IMR-90 (cell line): ENCODE results near the gene TNS3. TPM values are rescaled to one million over a fixed set of nuclear protein-coding genes. Genes with fewer than 3 reads are reported as not detected.

ENCODE experiments used
- ATAC-seq: fragments of 200-7000 bp; cut with Tn5 transposase; 2 replicates; pipeline ENCODE4 v1.9.1; 2020; ENCODE audit warnings: low read depth, mild to moderate bottlenecking, moderate library complexity
- BruUV-seq: library from RNA; stranded (reverse); fragments of 400-500 nt; replicated peaks from 2 replicates; lab custom pipeline; 2021; lab: Mats Ljungman, UMichigan
- CTCF ChIA-PET: fragments of 300-600 bp; formaldehyde crosslinking; extraction: SDS; loops from one replicate; lab custom pipeline; 2021; ENCODE audit warnings: antibody characterized with exemption; lab: Yijun Ruan, JAX
- POLR2A ChIA-PET: fragments of 300-600 bp; sonication (Branson Sonifier 250); formaldehyde crosslinking; loops from one replicate; lab custom pipeline; 2022; ENCODE audit warnings: antibody characterized with exemption; ENCODE audit not compliant: unreplicated experiment; lab: Charles Lee
- DNase-seq: peaks from one replicate; pipeline ENCODE4 v3.0.0; 2013
- H2AFZ ChIP-seq: replicated peaks from 2 replicates; pipeline ENCODE3; 2013; ENCODE audit warnings: low read length, mild to moderate bottlenecking; ENCODE audit not compliant: poor library complexity
- H2AK5ac ChIP-seq: 2 replicates; pipeline ENCODE4 v1.6.1; 2013; ENCODE audit warnings: low read depth, low read length, inconsistent platforms
- H2AK9ac ChIP-seq: replicated peaks from 2 replicates; pipeline ENCODE3; 2013; ENCODE audit warnings: mild to moderate bottlenecking, low read depth, low read length, moderate library complexity; ENCODE audit not compliant: poor library complexity
- H2BK120ac ChIP-seq: 2 replicates; pipeline ENCODE4 v1.6.1; 2013; ENCODE audit warnings: low read depth, low read length, inconsistent platforms
- H2BK15ac ChIP-seq: 3 replicates; pipeline ENCODE4 v1.6.1; 2013; ENCODE audit warnings: low read depth, low read length, inconsistent platforms
- H2BK20ac ChIP-seq: 2 replicates; pipeline ENCODE4 v1.6.1; 2013; ENCODE audit warnings: low read depth, mild to moderate bottlenecking, inconsistent platforms, low read length, moderate library complexity
- H2BK5ac ChIP-seq: 2 replicates; pipeline ENCODE4 v1.6.1; 2013; ENCODE audit warnings: mild to moderate bottlenecking, low read depth, low read length, inconsistent platforms; ENCODE audit not compliant: poor library complexity, severe bottlenecking
- H3K14ac ChIP-seq: replicated peaks from 2 replicates; pipeline ENCODE4 v1.6.1; 2013; ENCODE audit warnings: low read depth, low read length, inconsistent platforms
- H3K18ac ChIP-seq: 2 replicates; pipeline ENCODE4 v1.6.1; 2013; ENCODE audit warnings: low read depth, low read length, control low read depth
- H3K23ac ChIP-seq: 2 replicates; pipeline ENCODE4 v1.6.1; 2013; ENCODE audit warnings: low read depth, low read length, inconsistent platforms
- H3K27ac ChIP-seq: 2 replicates; pipeline ENCODE4 v1.5.1; 2013; ENCODE audit warnings: mild to moderate bottlenecking, control low read depth, low read length; ENCODE audit not compliant: insufficient read depth
- H3K27me3 ChIP-seq: 2 replicates; pipeline ENCODE4 v1.6.1; 2013; ENCODE audit warnings: low read length; ENCODE audit not compliant: control insufficient read depth, insufficient read depth
- H3K36me3 ChIP-seq: 2 replicates; pipeline ENCODE4 v1.6.1; 2013; ENCODE audit warnings: low read length, mixed read lengths; ENCODE audit not compliant: control insufficient read depth, insufficient read depth
- H3K4ac ChIP-seq: 2 replicates; pipeline ENCODE4 v1.6.1; 2013; ENCODE audit warnings: low read depth, low read length, inconsistent platforms
- H3K4me1 ChIP-seq: 2 replicates; pipeline ENCODE4 v1.6.1; 2013; ENCODE audit warnings: low read length, mixed read lengths; ENCODE audit not compliant: control insufficient read depth, insufficient read depth
- H3K4me2 ChIP-seq: 2 replicates; pipeline ENCODE4 v1.6.1; 2013; ENCODE audit warnings: low read depth, mild to moderate bottlenecking, control low read depth, low read length, moderate library complexity
- H3K4me3 ChIP-seq: 2 replicates; pipeline ENCODE4 v1.5.1; 2013; ENCODE audit warnings: low read depth, mild to moderate bottlenecking, control low read depth, low read length, moderate library complexity; ENCODE audit not compliant: insufficient read depth
- H3K56ac ChIP-seq: 2 replicates; pipeline ENCODE4 v1.6.1; 2013; ENCODE audit warnings: low read length, inconsistent platforms; ENCODE audit not compliant: insufficient read depth; ENCODE audit errors: extremely low read depth
- H3K79me1 ChIP-seq, 2 experiments: 2 replicates each; pipeline ENCODE4 v1.6.1; 2013; ENCODE audit warnings: low read length in 2 of 2, inconsistent platforms in 1 of 2, low read depth in 1 of 2
- H3K9ac ChIP-seq: 2 replicates; pipeline ENCODE4 v1.6.1; 2013; ENCODE audit warnings: low read depth, low read length, control low read depth
- H3K9me1 ChIP-seq: 2 replicates; pipeline ENCODE4 v1.6.1; 2013; ENCODE audit warnings: low read length, inconsistent platforms; ENCODE audit not compliant: insufficient read depth
- H3K9me3 ChIP-seq: 2 replicates; pipeline ENCODE4 v1.6.1; 2013; ENCODE audit warnings: low read length; ENCODE audit not compliant: control insufficient read depth, insufficient read depth
- H4K20me1 ChIP-seq: 2 replicates; pipeline ENCODE4 v1.6.1; 2013; ENCODE audit warnings: low read length, inconsistent platforms; ENCODE audit not compliant: insufficient read depth
- H4K5ac ChIP-seq: 2 replicates; pipeline ENCODE4 v1.6.1; 2013; ENCODE audit warnings: mild to moderate bottlenecking, low read depth, low read length, control low read depth
- H4K8ac ChIP-seq, 2 experiments: 2 replicates each; pipeline ENCODE4 v1.6.1; 2013; ENCODE audit warnings: low read depth in 2 of 2, low read length in 2 of 2, control low read depth in 1 of 2, inconsistent platforms in 1 of 2
- H4K91ac ChIP-seq: 2 replicates; pipeline ENCODE4 v1.6.1; 2013; ENCODE audit warnings: low read depth, low read length, inconsistent platforms; ENCODE audit not compliant: insufficient read depth
- CEBPB ChIP-seq: IDR thresholded peaks from 2 replicates; pipeline ENCODE4 v1.6.1; 2012; ENCODE audit warnings: low read depth, low read length, improper control_type of control experiment
- CHD1 ChIP-seq: IDR thresholded peaks from 2 replicates; pipeline ENCODE4 v1.6.1; 2012; ENCODE audit warnings: low read depth, low read length, improper control_type of control experiment
- FOS ChIP-seq: fragments of 150-350 bp; IDR thresholded peaks from 2 replicates; pipeline ENCODE4 v1.6.1; 2016; ENCODE audit warnings: low read depth, low read length
- MAFK ChIP-seq: IDR thresholded peaks from 2 replicates; pipeline ENCODE4 v1.6.1; 2012; ENCODE audit warnings: low read depth, low read length, improper control_type of control experiment
- MAZ ChIP-seq: IDR thresholded peaks from 2 replicates; pipeline ENCODE4 v1.6.1; 2012; ENCODE audit warnings: low read depth, mild to moderate bottlenecking, low read length, improper control_type of control experiment, moderate library complexity, borderline replicate concordance
- MXI1 ChIP-seq: IDR thresholded peaks from 2 replicates; pipeline ENCODE4 v1.6.1; 2012; ENCODE audit warnings: low read depth, mild to moderate bottlenecking, low read length, moderate library complexity, borderline replicate concordance
- NFE2L2 ChIP-seq: fragments of 150-350 bp; IDR thresholded peaks from 2 replicates; pipeline ENCODE4 v1.6.1; 2016; ENCODE audit warnings: low read depth, mild to moderate bottlenecking, low read length
- POLR2A ChIP-seq: IDR thresholded peaks from 2 replicates; pipeline ENCODE4 v1.6.1; 2012; ENCODE audit warnings: mild to moderate bottlenecking, low read depth, low read length
- RAD21 ChIP-seq: IDR thresholded peaks from 2 replicates; pipeline ENCODE4 v1.6.1; 2012; ENCODE audit warnings: low read length, improper control_type of control experiment
- RCOR1 ChIP-seq: IDR thresholded peaks from 2 replicates; pipeline ENCODE4 v1.6.1; 2012; ENCODE audit warnings: mild to moderate bottlenecking, low read length, improper control_type of control experiment; ENCODE audit not compliant: insufficient replicate concordance
- RFX5 ChIP-seq: IDR thresholded peaks from 2 replicates; pipeline ENCODE4 v1.8.0; 2012; ENCODE audit warnings: low read depth, mild to moderate bottlenecking, low read length, moderate library complexity
- SMC3 ChIP-seq: fragments of 150-350 bp; IDR thresholded peaks from 2 replicates; pipeline ENCODE4 v1.6.1; 2016; ENCODE audit warnings: low read depth, mild to moderate bottlenecking, antibody characterized with exemption, low read length, moderate library complexity
- WGBS, 2 experiments: methylation state at CpG; one replicate each; pipeline versions ENCODE4 v1.1.5 to v1.1.7; 2013; ENCODE audit warnings: missing lambda C conversion rate in 2 of 2; ENCODE audit not compliant: insufficient read length in 1 of 2; ENCODE audit errors: extremely low coverage in 2 of 2; 5-methylcytosine and 5-hydroxymethylcytosine counted together
- dilution Hi-C: fragments of 300-500 bp; cut with HindIII; formaldehyde crosslinking; loops from one replicate; pipeline ENCODE4 v1.14.3; 2018; ENCODE audit warnings: low sequenced_read_pairs; ENCODE audit not compliant: unreplicated experiment
- in situ Hi-C: fragments of 300-500 bp; cut with MboI; formaldehyde crosslinking; loops from 3 replicates; pipeline ENCODE4 v1.14.3; 2019; ENCODE audit warnings: low sequenced_read_pairs, inconsistent platforms, mixed read lengths
- intact Hi-C: fragments of 100-400 bp; cut with micrococcal nuclease; formaldehyde crosslinking; loops from 2 replicates; pipeline ENCODE4 v1.10.0; 2022
- polyA plus RNA-seq, 3 experiments: library from polyadenylated mRNA; depleted of rRNA; stranded (reverse); fragments of >200 nt; gene quantifications; 2 replicates each; pipeline ENCODE4 v1.2.3, GENCODE V29; 2012; ENCODE audit warnings: low replicate concordance in 1 of 3
- total RNA-seq: library from RNA; depleted of rRNA; stranded (reverse); fragments of >200 nt; gene quantifications from 2 replicates; pipeline ENCODE4 v1.2.3, GENCODE V29; 2012
- TF ChIP-seq, protein P1 (sequence below): fragments of 150-350 bp; IDR thresholded peaks from 2 replicates; pipeline ENCODE4 v1.6.1; 2016; ENCODE audit warnings: low read depth, mild to moderate bottlenecking, low read length, moderate library complexity, borderline replicate concordance
- TF ChIP-seq, protein P2 (sequence below): fragments of 150-350 bp; IDR thresholded peaks from 2 replicates; pipeline ENCODE4 v1.6.1; 2017; ENCODE audit warnings: mild to moderate bottlenecking, antibody characterized with exemption, low read length, low read depth
- TF ChIP-seq, protein P3 (sequence below): conservative IDR thresholded peaks from 2 replicates; pipeline ENCODE4 v1.5.1; 2012; ENCODE audit warnings: mild to moderate bottlenecking, low read depth, low read length, improper control_type of control experiment

Gene TNS3
- total and polyA plus RNA-seq, 2 of the 4 experiments (the other 2 are of a cell fraction): 64.3 to 79.2 TPM

DNA sequence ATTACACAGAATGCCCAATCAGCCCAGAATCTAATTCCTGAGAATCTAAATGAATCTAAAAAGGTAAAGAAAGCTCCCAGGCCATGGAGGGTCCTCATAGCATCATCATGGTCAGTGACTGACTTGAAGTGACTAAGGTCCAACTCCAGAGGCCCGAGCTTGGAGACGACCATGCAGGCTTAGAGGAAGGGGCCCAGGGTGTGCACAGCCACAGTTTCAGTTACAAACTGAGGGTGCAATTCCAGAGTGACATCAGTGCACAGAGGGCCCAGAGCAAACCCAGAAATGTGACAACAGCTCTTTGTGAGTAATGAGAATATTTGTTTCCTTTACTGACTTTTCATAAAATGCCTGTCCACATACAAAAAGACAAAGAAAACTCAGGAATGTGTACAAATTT lies 170.0 kb downstream of the TNS3 start:
- no peak overlapping the region for H3K4me3 ChIP-seq
- H4K91ac ChIP-seq: no peak overlapping the region
- intact Hi-C loops (no loop called here), in situ Hi-C loops (no loop called here), dilution Hi-C loops (no loop called here)
- ChIA-PET POLR2A (no interaction called here), CTCF (no interaction called here)
- H3K4ac ChIP-seq: no peak overlapping the region
- no peak overlapping the region for H4K8ac ChIP-seq
- H4K20me1 ChIP-seq: peaks cover 19% of the 10 kb centered on the region
- H2BK5ac ChIP-seq: no peak overlapping the region
- no peak overlapping the region for H3K18ac ChIP-seq
- no peak overlapping the region for H3K4me2 ChIP-seq
- H3K27ac ChIP-seq: no peak overlapping the region
- 87% methylated on average over 2 of the region's 2 CpGs; no CpG with 5 or more reads in 1 of the 2 experiments for WGBS, 2 experiments
- no peak overlapping the region for H3K56ac ChIP-seq
- no peak overlapping the region for H3K14ac ChIP-seq
- H3K79me1 ChIP-seq: peaks cover 13 to 64% of the 10 kb centered on the region in 2 experiments; a peak in 3 of 4 replicates
- no peaks in the 10 kb centered on the region for H3K9me3 ChIP-seq
- no peak overlapping the region for H2BK20ac ChIP-seq
- no peaks in the 10 kb centered on the region for H3K27me3 ChIP-seq
- no peak overlapping the region for H4K5ac ChIP-seq
- no peak overlapping the region for H2AK9ac ChIP-seq
- H3K23ac ChIP-seq: no peak overlapping the region
- H2BK120ac ChIP-seq: no peak overlapping the region
- ATAC-seq: no peak
- H3K4me1 ChIP-seq: peaks cover 6% of the 10 kb centered on the region; the same call in 1 of the 2 replicates
- H2AFZ ChIP-seq: no peak overlapping the region
- TF ChIP-seq, protein P1, sequence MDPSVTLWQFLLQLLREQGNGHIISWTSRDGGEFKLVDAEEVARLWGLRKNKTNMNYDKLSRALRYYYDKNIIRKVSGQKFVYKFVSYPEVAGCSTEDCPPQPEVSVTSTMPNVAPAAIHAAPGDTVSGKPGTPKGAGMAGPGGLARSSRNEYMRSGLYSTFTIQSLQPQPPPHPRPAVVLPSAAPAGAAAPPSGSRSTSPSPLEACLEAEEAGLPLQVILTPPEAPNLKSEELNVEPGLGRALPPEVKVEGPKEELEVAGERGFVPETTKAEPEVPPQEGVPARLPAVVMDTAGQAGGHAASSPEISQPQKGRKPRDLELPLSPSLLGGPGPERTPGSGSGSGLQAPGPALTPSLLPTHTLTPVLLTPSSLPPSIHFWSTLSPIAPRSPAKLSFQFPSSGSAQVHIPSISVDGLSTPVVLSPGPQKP: no peak
- TF ChIP-seq CEBPB: no peak
- TF ChIP-seq MXI1: no peak
- TF ChIP-seq, protein P2, sequence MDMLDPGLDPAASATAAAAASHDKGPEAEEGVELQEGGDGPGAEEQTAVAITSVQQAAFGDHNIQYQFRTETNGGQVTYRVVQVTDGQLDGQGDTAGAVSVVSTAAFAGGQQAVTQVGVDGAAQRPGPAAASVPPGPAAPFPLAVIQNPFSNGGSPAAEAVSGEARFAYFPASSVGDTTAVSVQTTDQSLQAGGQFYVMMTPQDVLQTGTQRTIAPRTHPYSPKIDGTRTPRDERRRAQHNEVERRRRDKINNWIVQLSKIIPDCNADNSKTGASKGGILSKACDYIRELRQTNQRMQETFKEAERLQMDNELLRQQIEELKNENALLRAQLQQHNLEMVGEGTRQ: no peak
- TF ChIP-seq RFX5: no peak
- TF ChIP-seq NFE2L2: no peak
- no peak for TF ChIP-seq MAZ
- TF ChIP-seq CHD1: no peak
- no peak for TF ChIP-seq SMC3
- TF ChIP-seq RCOR1: no peak
- no peak for TF ChIP-seq POLR2A
- TF ChIP-seq, protein P3, sequence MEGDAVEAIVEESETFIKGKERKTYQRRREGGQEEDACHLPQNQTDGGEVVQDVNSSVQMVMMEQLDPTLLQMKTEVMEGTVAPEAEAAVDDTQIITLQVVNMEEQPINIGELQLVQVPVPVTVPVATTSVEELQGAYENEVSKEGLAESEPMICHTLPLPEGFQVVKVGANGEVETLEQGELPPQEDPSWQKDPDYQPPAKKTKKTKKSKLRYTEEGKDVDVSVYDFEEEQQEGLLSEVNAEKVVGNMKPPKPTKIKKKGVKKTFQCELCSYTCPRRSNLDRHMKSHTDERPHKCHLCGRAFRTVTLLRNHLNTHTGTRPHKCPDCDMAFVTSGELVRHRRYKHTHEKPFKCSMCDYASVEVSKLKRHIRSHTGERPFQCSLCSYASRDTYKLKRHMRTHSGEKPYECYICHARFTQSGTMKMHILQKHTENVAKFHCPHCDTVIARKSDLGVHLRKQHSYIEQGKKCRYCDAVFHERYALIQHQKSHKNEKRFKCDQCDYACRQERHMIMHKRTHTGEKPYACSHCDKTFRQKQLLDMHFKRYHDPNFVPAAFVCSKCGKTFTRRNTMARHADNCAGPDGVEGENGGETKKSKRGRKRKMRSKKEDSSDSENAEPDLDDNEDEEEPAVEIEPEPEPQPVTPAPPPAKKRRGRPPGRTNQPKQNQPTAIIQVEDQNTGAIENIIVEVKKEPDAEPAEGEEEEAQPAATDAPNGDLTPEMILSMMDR: no peak
- no peak for TF ChIP-seq FOS
- TF ChIP-seq MAFK: no peak
- TF ChIP-seq RAD21: no peak
- no peak overlapping the region for H2AK5ac ChIP-seq
- peaks cover 23% of the 10 kb centered on the region for H3K9me1 ChIP-seq
- no TSS peak for BruUV-seq
- no peak for DNase-seq
- peaks cover 66% of the 10 kb centered on the region for H3K36me3 ChIP-seq
- no peak overlapping the region for H3K9ac ChIP-seq
- H2BK15ac ChIP-seq: no peak overlapping the region
